ENCODE results near the gene TOP1.

The TOP1 gene

DNA sequence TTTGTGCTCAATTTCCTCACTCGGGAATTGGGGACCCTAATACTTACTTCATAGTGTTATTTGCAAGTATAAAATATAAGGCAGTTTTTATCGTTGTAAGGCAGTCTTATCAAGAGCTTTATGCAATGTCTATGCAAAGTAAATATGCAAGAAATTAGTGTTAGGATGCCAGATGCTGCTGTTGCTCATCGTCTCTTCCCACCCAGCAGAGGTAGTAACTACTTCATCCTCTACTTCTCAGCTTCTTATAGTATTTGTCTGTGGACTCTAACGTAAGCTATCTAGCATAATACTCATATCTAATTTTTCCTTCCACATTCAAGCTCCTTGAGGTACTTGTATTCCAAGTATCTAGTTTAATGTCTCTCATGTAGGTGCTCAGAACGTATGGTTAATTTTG lies 120.3 kb downstream of the TOP1 start:
- no peak for DNase-seq

GRCh38 chr20:41150664-41151063 lies 122.0 kb downstream of the TOP1 start:
- DNase-seq = no peak

GRCh38 chr20:41151134-41151869 lies 122.7 kb downstream of the TOP1 start:
- no peak for DNase-seq

DNA sequence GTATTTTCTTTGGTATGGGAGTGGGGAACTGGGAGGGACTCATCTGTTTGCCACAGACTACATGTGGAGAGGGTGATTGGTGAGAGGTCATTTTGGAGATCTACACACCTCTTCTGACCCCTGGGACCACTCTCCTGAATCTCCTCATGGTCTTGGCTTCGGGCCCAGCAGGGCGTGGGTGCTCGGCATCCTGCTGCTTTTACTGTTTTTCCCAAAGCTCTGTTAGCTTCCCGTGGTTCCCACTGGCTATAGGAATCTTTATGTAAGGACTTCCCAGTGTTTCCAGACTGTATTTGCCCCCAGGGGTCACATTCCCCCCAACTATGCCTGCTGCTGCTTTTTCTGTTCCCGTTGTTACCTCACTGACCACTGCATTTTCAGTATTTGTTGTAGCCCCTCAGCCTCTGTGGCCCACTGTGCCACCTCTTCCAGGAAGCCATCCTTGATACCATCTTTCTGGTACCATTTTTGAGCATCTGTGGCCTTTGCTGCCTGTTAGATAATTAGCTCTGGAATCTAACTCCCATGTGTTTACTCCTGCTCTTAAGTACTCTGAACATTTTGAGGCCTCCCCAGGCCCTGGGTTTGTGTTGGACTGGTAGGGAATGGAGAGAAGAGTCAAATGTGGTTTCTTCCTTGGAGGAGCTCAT lies 123.6 kb downstream of the TOP1 start:
- no peak for DNase-seq

DNA sequence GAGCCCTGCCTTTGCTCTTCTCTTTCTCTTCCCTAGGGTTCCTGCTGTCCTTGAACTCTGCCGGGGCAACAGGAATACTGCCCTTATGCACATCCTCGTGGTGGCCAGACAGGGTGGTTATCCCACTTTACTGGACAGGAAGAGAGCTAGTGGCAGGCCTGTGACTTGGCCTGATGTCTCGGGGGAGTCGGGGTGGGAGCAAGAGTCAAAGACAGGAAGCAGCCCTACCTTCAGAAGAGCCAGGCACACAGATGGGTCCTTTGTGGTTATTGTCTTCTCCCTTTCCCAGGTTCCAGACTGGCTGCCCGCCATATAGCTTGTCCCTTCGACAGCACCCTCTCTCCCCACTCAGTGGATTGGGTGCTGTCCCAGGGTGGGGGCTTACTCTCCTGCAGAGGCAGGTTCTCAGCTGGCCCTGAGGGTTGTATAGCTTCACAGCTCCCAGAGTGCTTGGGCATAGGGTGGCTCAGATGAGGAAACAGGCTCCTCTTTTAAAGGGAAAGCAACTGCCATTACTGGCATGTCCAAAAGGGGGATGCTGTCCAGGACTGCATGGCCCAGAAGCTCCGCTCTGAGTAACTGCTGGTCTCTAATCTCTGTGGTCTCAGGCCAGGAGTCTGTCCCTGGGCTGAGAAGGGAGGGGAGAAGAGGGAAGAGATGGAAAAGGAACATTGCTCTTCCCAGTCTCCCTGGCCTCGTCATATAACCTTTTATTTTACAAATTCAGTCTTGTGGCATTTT lies 126.0 kb downstream of the TOP1 start:
- no peak for DNase-seq

GRCh38 chr20:41155261-41155660 lies 126.6 kb downstream of the TOP1 start:
- DNase-seq = no peak

GRCh38 chr20:41158082-41158625 lies 129.5 kb downstream of the TOP1 start:
- no peak for DNase-seq

DNA sequence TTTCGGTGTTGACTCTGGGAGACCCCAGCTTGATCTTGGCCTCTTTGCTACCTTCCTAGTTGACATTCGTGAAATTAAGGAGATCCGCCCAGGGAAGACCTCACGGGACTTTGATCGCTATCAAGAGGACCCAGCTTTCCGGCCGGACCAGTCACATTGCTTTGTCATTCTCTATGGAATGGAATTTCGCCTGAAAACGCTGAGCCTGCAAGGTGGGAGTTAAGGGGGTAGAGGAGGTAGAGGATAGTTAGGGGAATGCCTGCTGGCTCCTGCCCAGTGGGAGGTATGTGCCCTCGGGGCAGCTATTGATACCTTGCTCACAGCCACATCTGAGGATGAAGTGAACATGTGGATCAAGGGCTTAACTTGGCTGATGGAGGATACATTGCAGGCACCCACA lies 130.9 kb downstream of the TOP1 start:
- no peak for DNase-seq

DNA sequence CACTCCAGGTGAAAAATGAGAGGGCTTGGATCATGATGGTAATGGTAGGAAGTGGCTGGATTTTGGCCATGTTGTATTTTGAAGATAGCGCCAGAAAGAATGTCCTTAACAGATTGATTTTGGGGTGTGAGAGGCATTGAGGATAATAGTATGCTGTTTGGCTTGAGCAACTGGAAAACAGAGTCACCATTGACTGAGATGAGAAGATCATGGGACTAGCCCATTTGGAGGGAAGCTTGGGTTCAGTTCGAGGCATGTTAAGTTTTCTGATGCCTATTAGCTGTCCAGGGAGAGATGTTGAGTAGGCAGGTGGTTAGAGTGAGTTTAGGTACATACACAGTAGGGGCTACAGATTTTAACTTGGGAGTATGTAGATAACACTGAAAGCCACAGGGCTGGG lies 132.1 kb downstream of the TOP1 start:
- no peak for DNase-seq

GRCh38 chr20:41161886-41162285 lies 133.3 kb downstream of the TOP1 start:
- no peak for DNase-seq

- no peak for DNase-seq
Measured at GRCh38 chr20:41162396-41162795, 133.8 kb downstream of the TOP1 start.

DNA sequence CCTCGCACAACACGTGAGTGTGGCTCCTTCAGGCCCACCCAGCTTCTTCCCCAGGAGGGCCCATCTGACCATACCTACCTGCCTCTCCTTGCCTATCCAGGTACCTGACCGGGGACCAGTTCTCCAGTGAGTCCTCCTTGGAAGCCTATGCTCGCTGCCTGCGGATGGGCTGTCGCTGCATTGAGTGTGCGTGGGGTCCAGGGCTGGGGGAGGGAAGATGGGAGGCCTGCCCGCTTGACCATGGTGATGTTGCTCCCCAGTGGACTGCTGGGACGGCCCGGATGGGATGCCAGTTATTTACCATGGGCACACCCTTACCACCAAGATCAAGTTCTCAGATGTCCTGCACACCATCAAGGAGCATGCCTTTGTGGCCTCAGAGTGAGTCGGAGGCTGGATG lies 135.2 kb downstream of the TOP1 start:
- no peak for DNase-seq

DNA sequence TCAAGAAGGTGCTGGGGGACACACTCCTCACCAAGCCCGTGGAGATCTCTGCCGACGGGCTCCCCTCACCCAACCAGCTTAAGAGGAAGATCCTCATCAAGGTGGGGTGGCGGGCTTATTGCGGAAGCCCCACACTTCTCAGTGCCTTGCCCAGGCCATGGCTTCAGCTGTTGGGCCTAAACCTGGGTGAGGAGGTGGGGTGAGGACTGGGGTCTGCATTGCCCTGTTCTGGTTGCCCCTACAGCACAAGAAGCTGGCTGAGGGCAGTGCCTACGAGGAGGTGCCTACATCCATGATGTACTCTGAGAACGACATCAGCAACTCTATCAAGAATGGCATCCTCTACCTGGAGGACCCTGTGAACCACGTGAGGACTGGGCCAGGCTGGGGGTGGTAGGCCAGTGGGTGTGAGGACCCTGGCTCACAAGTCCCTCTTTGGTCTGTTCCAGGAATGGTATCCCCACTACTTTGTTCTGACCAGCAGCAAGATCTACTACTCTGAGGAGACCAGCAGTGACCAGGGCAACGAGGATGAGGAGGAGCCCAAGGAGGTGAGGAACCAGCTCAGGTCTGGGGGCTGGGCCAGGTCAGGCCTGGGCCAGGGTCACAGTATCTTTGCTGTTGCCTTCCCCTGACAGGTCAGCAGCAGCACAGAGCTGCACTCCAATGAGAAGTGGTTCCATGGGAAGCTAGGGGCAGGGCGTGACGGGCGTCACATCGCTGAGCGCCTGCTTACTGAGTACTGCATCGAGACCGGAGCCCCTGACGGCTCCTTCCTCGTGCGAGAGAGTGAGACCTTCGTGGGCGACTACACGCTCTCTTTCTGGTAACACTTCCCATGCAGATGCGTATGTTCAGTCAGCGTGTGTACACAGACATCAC lies 136.6 kb downstream of the TOP1 start:
- no peak for DNase-seq

- no peak for DNase-seq
Measured at GRCh38 chr20:41166201-41167117, 137.8 kb downstream of the TOP1 start.

GRCh38 chr20:41167118-41167470 lies 138.5 kb downstream of the TOP1 start:
- no peak for DNase-seq

GRCh38 chr20:41167481-41168253 lies 139.0 kb downstream of the TOP1 start:
- DNase-seq = no peak

DNA sequence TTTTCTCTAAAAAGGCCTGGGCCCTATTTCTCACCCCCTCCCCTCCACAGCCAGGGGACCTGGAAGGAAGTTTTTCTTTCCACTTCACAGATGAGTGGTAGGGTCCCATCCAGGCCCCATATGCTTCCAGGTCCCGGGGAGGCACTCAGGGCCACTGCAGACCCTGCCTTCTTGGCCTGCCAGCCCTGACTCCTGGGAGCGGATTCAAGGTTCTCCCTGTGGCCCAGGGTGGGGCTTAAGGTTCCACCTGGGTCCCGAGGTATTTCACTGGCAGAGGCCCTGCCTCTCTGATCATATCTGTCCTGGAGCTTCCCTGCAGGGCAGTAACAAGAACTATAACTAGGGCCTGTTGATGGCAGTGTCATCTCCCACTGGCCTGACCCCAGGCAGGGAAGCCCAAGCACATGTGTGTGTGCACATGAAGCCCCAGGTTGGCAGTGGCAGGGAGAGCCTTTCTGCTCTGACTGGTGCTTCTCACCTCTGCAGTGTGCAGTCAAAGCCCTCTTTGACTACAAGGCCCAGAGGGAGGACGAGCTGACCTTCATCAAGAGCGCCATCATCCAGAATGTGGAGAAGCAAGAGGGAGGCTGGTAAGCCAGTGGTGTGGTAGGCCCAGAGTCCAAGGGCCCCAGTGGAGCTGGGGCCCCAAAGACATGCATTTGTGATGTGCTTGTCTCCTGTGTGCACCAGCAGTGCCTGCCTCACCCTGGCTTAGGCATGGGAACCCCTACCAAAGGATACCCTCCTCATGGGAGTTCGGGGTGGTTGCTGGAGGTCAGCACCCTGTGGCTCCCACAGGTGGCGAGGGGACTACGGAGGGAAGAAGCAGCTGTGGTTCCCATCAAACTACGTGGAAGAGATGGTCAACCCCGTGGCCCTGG lies 139.9 kb downstream of the TOP1 start:
- DNase-seq = no peak

- DNase-seq = no peak
Measured at GRCh38 chr20:41169162-41169690, 140.6 kb downstream of the TOP1 start.

- DNase-seq = no peak
Measured at GRCh38 chr20:41169791-41170351, 141.2 kb downstream of the TOP1 start.
